ENCODE measurements around the gene RPS21.

Gene RPS21

GRCh38 chr20:62359491-62360121, 27.3 kb upstream of the RPS21 start:
- TF ChIP-seq CTCF (conservative IDR thresholded peaks at IDR 0.05), result no peak
- H3K27ac ChIP-seq, result peak overlapping the region; percentile 51; the same call in 1 of the 2 replicates

GRCh38 chr20:62360854-62361798, 25.8 kb upstream of the RPS21 start:
- TF ChIP-seq CTCF (conservative IDR thresholded peaks at IDR 0.05), result no peak
- no peak overlapping the region for H3K27ac ChIP-seq

DNA sequence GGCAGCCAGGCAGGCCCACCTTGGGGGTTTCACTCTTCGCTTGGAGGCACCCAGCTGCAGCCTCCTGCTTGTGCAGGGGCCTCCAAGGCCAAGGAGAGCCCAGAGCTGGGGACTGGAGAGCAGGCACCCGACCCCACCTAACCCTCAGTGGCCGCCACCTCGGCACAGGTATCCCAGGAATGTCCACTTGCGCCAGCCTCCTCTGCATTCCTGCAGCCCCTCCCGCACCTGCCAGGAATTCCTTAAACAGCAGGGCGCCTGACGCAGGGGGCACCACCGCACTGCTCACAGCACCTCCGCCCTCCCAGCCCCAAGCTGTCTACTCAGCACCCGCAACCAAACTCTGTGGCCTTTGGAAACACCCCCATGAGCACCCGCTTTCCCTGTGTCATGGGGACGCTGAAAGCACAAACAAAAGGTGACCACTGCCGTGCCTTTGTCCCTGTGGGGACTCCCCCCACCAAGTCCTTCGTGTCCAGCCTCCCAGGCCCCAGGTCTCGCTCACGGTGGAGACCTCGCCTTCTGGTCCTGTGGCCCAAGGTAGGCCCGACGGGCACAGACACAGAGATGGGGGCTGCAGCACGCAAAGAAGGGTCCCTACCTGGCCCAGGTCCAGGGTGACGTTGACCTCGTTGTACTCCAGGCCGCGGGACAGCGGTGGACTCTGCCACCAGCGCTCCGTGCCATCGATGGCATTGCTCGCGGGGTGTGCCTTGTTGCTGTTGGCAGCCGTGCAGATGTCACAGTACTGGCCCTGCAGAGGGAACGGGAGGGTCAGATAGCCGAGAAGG, 24.9 kb upstream of the RPS21 start:
- no peak for TF ChIP-seq CTCF (conservative IDR thresholded peaks at IDR 0.05)
- H3K27ac ChIP-seq, result no peak overlapping the region

GRCh38 chr20:62362590-62362940, 24.3 kb upstream of the RPS21 start:
- no peak for TF ChIP-seq CTCF (conservative IDR thresholded peaks at IDR 0.05)
- H3K27ac ChIP-seq, result no peak overlapping the region

- no peak for TF ChIP-seq CTCF (conservative IDR thresholded peaks at IDR 0.05)
- H3K27ac ChIP-seq, result peak overlapping the region; percentile 18; the same call in 1 of the 2 replicates
These were observed 23.6 kb upstream of the RPS21 start for GRCh38 chr20:62362991-62363919.

DNA sequence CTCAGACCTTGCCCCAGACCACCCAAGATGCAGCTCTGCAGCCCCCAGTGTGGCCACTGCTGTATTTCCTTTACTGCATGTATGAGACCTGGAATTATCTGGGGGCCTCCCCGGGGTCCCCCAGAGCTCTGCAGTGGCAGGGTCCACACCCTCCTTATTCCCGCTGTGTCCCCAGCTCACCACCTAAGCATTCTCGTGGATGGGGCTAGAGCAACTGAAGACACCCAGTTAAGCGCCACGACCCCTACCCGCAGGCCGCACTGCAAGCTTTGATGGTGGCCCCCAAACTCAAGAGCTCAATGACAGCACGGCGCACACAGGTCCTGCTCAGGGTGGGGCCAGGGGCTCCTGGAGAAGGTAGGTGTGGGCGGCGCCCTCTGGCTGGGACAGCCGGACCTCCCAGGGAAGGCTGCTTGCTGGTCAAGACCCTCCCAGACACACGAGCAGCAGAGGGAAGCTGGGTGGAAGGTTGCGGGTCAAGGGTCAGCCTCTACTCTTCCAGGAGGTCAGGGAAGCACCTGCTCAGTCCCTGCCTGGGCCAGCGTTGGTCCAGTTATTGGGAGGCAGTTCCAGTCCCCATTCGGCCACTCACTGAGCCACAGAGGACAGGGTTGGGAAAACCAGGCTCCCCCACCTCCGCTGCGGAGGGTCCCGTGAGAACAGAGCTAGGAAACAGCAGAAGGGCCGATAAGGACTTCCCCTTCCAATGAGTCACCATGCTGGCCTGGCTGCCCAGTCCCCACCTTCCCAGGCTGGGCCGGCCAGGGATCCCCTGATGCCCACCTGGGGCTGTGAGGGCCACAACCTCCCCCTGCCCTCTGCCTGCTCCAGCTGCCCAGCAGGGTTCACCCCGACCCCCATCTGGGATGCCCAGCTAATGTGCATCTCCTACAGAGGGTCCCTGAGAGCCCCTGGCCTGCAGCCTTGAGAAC, 22.7 kb upstream of the RPS21 start:
- H3K27ac ChIP-seq, result peak overlapping the region; percentile 94
- TF ChIP-seq CTCF (conservative IDR thresholded peaks at IDR 0.05), result no peak
